Karpas-422 (cell line): ENCODE data around the gene USP50. TPM values are rescaled to one million over a fixed set of nuclear protein-coding genes. Genes with fewer than 3 reads are reported as not detected.
"Not testable (repeated sequence)": the region's sequence is repeated elsewhere in the genome, so short reads cannot be mapped to it uniquely, and the experiment has no call there.

ENCODE experiments used
- DNase-seq: peaks from one replicate; pipeline ENCODE4 v3.0.0-alpha.2; 2015
- H2AFZ ChIP-seq: fragments of 200-600 bp; sonication (generic); 2 replicates; pipeline ENCODE4 v1.6.1; 2014; ENCODE audit warnings: antibody characterized with exemption, low read length, mixed read lengths
- H3K27ac ChIP-seq: fragments of 200-600 bp; sonication (generic); 2 replicates; pipeline ENCODE4 v1.5.1; 2014; ENCODE audit warnings: mild to moderate bottlenecking, low read length, moderate library complexity
- H3K27me3 ChIP-seq: fragments of 200-600 bp; sonication (generic); 2 replicates; pipeline ENCODE4 v1.6.1; 2014; ENCODE audit warnings: low read length, mixed read lengths
- H3K36me3 ChIP-seq: fragments of 200-600 bp; sonication (generic); 2 replicates; pipeline ENCODE4 v1.6.1; 2014; ENCODE audit warnings: low read length, mixed read lengths; ENCODE audit not compliant: insufficient read depth
- H3K4me1 ChIP-seq: fragments of 200-600 bp; sonication (generic); 2 replicates; pipeline ENCODE4 v1.6.1; 2014; ENCODE audit warnings: mild to moderate bottlenecking, low read length, mixed read lengths
- H3K4me2 ChIP-seq: fragments of 200-600 bp; sonication (generic); 2 replicates; pipeline ENCODE4 v1.6.1; 2014; ENCODE audit warnings: low read length, low read depth, mild to moderate bottlenecking; ENCODE audit not compliant: poor library complexity, severe bottlenecking
- H3K4me3 ChIP-seq: fragments of 200-600 bp; sonication (generic); 2 replicates; pipeline ENCODE4 v1.5.1; 2014; ENCODE audit warnings: mild to moderate bottlenecking, antibody characterized with exemption, low read length, mixed read lengths
- H3K79me2 ChIP-seq: fragments of 200-600 bp; sonication (generic); 2 replicates; pipeline ENCODE4 v1.6.1; 2014; ENCODE audit warnings: mild to moderate bottlenecking, low read length, mixed read lengths
- H3K9ac ChIP-seq: fragments of 200-600 bp; sonication (generic); 2 replicates; pipeline ENCODE4 v1.6.0; 2014; ENCODE audit warnings: low read length
- H3K9me2 ChIP-seq: fragments of 200-600 bp; sonication (generic), shearing (Covaris generic); replicated peaks from 2 replicates; pipeline ENCODE4 v1.6.0; 2014; ENCODE audit warnings: mild to moderate bottlenecking, low read length, moderate library complexity; ENCODE audit not compliant: insufficient read depth
- H3K9me3 ChIP-seq: fragments of 300-700, 200-600 bp; sonication (generic); 2 replicates; pipeline ENCODE4 v1.6.1; 2014; ENCODE audit warnings: low read length, mixed read lengths
- H4K20me1 ChIP-seq: fragments of 200-600 bp; sonication (generic); 2 replicates; pipeline ENCODE4 v1.6.1; 2014; ENCODE audit warnings: mild to moderate bottlenecking, antibody characterized with exemption, low read length, low read depth; ENCODE audit not compliant: insufficient read depth
- total RNA-seq: library from RNA; depleted of rRNA; stranded (reverse); fragments of >200 nt; shearing (Covaris generic); gene quantifications from 2 replicates; pipeline ENCODE4 v1.2.3, GENCODE V29; 2014; ENCODE audit warnings: low replicate concordance

Gene USP50
- total RNA-seq, 1 experiment from 2014 or later = not detected

DNA sequence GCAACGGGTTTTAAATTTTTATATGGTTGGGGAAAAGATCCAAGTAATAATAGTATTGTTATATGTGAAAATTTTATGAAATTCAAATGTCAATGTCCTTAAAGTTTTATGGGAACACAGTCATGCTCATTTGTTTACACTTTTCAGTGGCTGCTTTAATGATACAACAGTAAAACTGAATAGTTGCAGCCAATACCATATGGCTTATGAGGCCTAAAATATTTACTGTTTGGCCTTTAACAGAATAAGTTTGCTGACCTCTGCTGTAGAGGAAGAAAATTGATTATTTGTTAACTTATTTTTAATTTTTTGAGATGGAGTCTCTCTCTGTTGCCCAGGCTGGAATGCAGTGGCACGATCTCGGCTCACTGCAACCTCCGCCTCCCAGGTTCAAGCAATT is 44.7 kb downstream of the USP50 start:
- no peak overlapping the region for H3K27ac ChIP-seq
- no peak overlapping the region for H3K4me2 ChIP-seq
- no peaks in the 10 kb centered on the region for H3K79me2 ChIP-seq
- H3K9ac ChIP-seq = no peak overlapping the region
- H2AFZ ChIP-seq = no peak overlapping the region
- no peaks in the 10 kb centered on the region for H3K9me3 ChIP-seq
- H4K20me1 ChIP-seq = no peaks in the 10 kb centered on the region
- no peaks in the 10 kb centered on the region for H3K27me3 ChIP-seq
- no peaks in the 10 kb centered on the region for H3K9me2 ChIP-seq
- H3K36me3 ChIP-seq = peaks cover 38% of the 10 kb centered on the region; the same call in 1 of the 2 replicates
- no peak overlapping the region for H3K4me3 ChIP-seq
- no peak for DNase-seq
- H3K4me1 ChIP-seq = no peaks in the 10 kb centered on the region

DNA sequence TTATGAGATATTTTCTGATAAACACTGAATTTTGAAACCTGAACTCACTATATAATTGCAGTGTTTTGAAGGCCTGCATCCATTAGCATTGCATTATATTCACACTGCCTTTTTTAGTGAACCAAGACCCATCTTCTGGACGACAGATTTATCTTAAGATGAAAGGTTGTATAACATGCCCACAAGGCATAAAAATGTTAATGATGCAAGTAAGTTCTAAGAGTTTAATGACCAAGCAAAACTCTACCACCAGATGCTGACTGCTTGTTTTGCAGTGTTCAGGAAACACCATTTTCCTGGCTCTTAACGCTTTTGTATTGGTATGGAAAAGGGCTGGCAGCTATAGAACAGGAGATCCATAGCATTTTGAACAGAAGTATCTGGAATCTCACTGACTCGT is 46.1 kb downstream of the USP50 start:
- no peak overlapping the region for H3K27ac ChIP-seq
- no peak overlapping the region for H3K9ac ChIP-seq
- no peaks in the 10 kb centered on the region for H3K79me2 ChIP-seq
- H3K27me3 ChIP-seq = no peaks in the 10 kb centered on the region
- no peak overlapping the region for H2AFZ ChIP-seq
- no peaks in the 10 kb centered on the region for H3K9me3 ChIP-seq
- no peaks in the 10 kb centered on the region for H4K20me1 ChIP-seq
- no peak overlapping the region for H3K4me2 ChIP-seq
- DNase-seq = no peak
- H3K4me3 ChIP-seq = no peak overlapping the region
- peaks cover 44% of the 10 kb centered on the region; the same call in 1 of the 2 replicates for H3K36me3 ChIP-seq
- H3K9me2 ChIP-seq = no peaks in the 10 kb centered on the region
- no peaks in the 10 kb centered on the region for H3K4me1 ChIP-seq

DNA sequence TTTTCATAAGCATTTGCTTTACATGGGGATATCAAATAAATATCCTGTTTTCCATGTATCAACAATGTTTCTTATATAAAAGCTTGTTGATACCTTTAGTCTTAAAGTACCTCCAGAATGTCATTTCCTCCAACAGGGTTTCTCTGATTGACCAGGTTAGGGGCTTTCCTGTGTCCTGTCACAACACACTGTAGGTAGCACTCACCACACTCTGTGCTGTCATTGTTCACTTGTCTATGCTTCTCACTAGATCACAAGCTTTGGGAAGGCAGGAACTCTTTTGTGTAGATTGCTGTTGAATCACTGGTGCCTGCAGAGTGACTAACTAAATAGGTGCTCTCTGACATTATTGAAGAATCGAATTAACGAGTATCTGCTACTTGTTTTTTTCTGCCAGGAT is 49.8 kb downstream of the USP50 start:
- H4K20me1 ChIP-seq = no peaks in the 10 kb centered on the region
- H3K9ac ChIP-seq = no peak overlapping the region
- no peaks in the 10 kb centered on the region for H3K4me1 ChIP-seq
- H3K79me2 ChIP-seq = no peaks in the 10 kb centered on the region
- no peaks in the 10 kb centered on the region for H3K9me3 ChIP-seq
- no peak overlapping the region for H2AFZ ChIP-seq
- H3K4me3 ChIP-seq = no peak overlapping the region
- no peak for DNase-seq
- H3K4me2 ChIP-seq = no peak overlapping the region
- peaks cover 67% of the 10 kb centered on the region; the same call in 1 of the 2 replicates for H3K36me3 ChIP-seq
- no peak overlapping the region for H3K27ac ChIP-seq
- no peaks in the 10 kb centered on the region for H3K27me3 ChIP-seq
- H3K9me2 ChIP-seq = no peaks in the 10 kb centered on the region

DNA sequence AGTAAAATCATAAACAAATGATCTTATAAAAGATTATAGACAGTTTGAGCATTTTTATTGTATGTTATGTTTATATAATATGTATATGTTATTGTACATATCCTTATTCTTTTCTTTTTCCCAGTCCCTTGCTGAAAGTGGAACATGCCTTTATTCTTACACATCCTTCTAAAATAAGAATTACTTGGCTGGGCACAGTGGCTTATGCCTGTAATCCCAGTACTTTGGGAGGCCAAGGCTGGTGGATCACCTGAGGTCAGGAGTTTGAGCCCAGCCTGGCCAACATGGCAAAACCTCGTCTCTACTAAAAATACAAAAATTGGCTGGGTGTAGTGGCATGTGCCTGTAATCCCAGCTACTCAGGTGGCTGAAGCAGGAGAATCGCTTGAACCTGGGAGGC is 51.9 kb downstream of the USP50 start:
- DNase-seq, H3K9ac ChIP-seq, H3K9me3 ChIP-seq, H3K79me2 ChIP-seq, H3K27ac ChIP-seq, H3K27me3 ChIP-seq, H4K20me1 ChIP-seq, H2AFZ ChIP-seq, H3K4me3 ChIP-seq, H3K9me2 ChIP-seq, H3K4me2 ChIP-seq, H3K4me1 ChIP-seq: not testable (repeated sequence)
- H3K36me3 ChIP-seq = peaks cover 69% of the 10 kb centered on the region; the same call in 1 of the 2 replicates

DNA sequence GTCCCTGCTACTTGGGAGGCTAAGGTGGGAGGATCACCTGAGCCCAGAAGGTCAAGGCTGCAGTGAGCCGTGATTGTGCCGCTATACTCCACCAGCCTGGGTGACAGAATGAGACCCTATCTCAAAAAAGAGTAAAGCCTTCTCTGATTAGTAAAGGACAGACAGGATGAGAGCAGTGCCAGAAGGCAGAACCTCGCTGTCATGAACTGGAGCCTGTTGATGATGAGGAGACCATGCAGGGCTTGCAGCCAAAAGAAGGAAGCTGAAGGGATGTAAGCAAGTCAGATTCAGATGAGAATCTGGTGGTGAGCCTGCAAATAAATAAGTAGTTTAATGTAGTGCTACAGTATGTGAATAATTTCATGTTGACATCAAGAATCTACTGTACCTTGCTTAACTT is 52.8 kb downstream of the USP50 start:
- Histone ChIP-seq H3K36me3 (peaks cover 60% of the 10 kb centered on the region; the same call in 1 of the 2 replicates), H3K9me2 (no peaks in the 10 kb centered on the region), H3K27me3 (no peaks in the 10 kb centered on the region), H4K20me1 (no peaks in the 10 kb centered on the region), H3K4me1 (no peaks in the 10 kb centered on the region), H3K4me3 (no peak overlapping the region), H3K9me3 (no peaks in the 10 kb centered on the region), H3K79me2 (no peaks in the 10 kb centered on the region), H3K9ac (no peak overlapping the region), H3K4me2 (no peak overlapping the region), H3K27ac (no peak overlapping the region), H2AFZ (no peak overlapping the region)
- DNase-seq = no peak

DNA sequence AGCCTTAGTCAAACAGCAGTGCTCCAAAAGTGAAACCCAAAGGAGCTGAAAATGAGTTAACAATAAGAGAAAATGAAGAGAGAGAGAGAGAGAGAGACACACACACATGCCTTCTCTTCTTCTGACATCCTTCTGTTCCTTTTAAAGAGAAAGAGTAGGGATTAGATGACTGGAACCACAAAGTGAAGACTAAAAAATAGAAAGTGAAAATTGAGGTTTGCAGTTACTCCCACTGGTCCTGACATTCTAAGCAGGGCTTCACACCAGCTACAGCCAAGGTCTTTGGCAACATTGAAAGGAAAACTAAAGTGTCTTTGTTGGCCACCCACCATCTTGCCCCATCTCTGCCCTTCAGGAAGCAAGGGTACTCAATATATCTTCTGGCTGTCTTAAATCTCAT is 59.2 kb downstream of the USP50 start:
- Histone ChIP-seq H3K4me1 (no peaks in the 10 kb centered on the region), H3K9me2 (no peaks in the 10 kb centered on the region), H3K4me2 (no peak overlapping the region), H3K27me3 (no peaks in the 10 kb centered on the region), H3K9ac (no peak overlapping the region), H3K4me3 (no peak overlapping the region), H2AFZ (no peak overlapping the region), H4K20me1 (no peaks in the 10 kb centered on the region), H3K79me2 (peaks cover 11% of the 10 kb centered on the region), H3K36me3 (peaks cover 45% of the 10 kb centered on the region), H3K9me3 (no peaks in the 10 kb centered on the region), H3K27ac (no peak overlapping the region)
- DNase-seq = no peak

DNA sequence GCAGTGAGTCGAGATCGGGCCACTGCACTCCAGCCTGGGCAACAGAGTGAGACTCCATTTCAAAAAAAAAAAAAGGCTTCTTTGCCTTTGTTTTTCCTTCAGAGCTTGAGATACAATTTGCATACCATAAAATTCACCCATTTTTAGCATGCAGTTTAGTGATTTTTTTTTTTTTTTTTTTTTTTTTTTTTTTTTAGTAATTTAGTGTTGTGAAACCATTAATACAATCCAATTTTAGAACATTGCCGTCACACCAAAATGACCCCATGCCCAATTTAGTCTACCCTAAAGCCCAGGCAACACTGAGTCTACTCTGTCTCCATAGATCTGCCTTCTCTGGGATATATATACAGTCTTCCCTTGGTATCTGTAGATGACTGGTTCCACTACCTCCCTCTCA is 61.1 kb downstream of the USP50 start:
- Histone ChIP-seq H3K79me2 (peaks cover 17% of the 10 kb centered on the region), H3K9ac (no peak overlapping the region), H3K9me3 (no peaks in the 10 kb centered on the region), H3K27ac (no peak overlapping the region), H4K20me1 (no peaks in the 10 kb centered on the region), H3K27me3 (no peaks in the 10 kb centered on the region), H3K36me3 (peaks cover 48% of the 10 kb centered on the region), H3K9me2 (no peaks in the 10 kb centered on the region), H3K4me3 (no peak overlapping the region), H3K4me1 (no peaks in the 10 kb centered on the region), H2AFZ (no peak overlapping the region), H3K4me2 (no peak overlapping the region)
- DNase-seq = no peak

DNA sequence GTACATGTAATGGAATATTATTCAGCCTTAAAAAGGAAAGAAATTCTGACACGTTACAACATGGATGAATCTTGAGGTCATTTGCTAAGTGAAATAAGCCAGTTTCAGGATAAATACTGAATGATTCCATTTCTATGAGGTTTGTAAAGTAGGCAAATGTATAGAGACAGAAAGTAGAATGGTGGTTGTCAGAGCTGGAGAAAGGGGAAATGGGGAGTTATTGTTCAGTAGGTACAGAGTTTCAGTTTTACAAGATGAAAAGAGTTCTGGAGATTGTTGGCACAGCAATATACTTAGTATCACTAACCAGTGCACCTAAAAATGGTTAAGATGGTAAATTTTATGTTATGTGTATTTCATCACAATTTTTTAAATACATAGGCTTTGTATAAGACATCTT is 61.7 kb downstream of the USP50 start:
- H3K36me3 ChIP-seq = peaks cover 43% of the 10 kb centered on the region
- no peak overlapping the region for H3K27ac ChIP-seq
- DNase-seq = no peak
- no peaks in the 10 kb centered on the region for H3K27me3 ChIP-seq
- H3K4me3 ChIP-seq = no peak overlapping the region
- no peaks in the 10 kb centered on the region for H3K9me3 ChIP-seq
- no peak overlapping the region for H2AFZ ChIP-seq
- H3K79me2 ChIP-seq = peaks cover 17% of the 10 kb centered on the region
- H3K4me1 ChIP-seq = no peaks in the 10 kb centered on the region
- no peak overlapping the region for H3K4me2 ChIP-seq
- H4K20me1 ChIP-seq = no peaks in the 10 kb centered on the region
- H3K9ac ChIP-seq = no peak overlapping the region
- no peaks in the 10 kb centered on the region for H3K9me2 ChIP-seq

DNA sequence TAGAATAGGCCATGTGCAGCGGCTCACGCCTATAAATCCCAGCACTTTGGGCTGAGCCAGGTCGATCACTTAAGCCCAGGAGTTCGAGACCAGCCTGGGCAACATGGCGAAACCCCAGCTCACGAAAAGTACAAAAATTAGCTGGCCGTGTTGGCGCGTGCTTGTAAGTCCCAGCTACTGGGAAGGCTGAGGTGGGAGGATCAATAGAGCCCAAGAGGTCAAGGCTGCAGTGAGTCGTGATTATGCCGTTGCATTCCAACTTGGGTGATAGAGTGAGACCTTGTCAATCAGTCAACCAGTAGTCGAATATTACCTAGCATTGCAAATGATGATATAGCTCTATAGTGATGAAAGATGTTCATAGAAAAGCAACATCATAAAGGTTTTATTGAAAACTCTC is 70.3 kb downstream of the USP50 start:
- 0 out of 2 replicates have a peak, but pooled peaks cover 3% of the 10 kb centered on the region for H3K79me2 ChIP-seq
- no peaks in the 10 kb centered on the region for H3K27me3 ChIP-seq
- no peaks in the 10 kb centered on the region for H3K9me2 ChIP-seq
- H3K4me2 ChIP-seq = no peak overlapping the region
- DNase-seq = no peak
- no peak overlapping the region for H3K9ac ChIP-seq
- H4K20me1 ChIP-seq = no peaks in the 10 kb centered on the region
- H2AFZ ChIP-seq = no peak overlapping the region
- H3K9me3 ChIP-seq = no peaks in the 10 kb centered on the region
- H3K4me3 ChIP-seq = no peak overlapping the region
- H3K27ac ChIP-seq = no peak overlapping the region
- peaks cover 16% of the 10 kb centered on the region; the same call in 1 of the 2 replicates for H3K36me3 ChIP-seq
- H3K4me1 ChIP-seq = no peaks in the 10 kb centered on the region
